ENCODE measurements around the gene CLEC20A. TPM values are rescaled to one million over a fixed set of nuclear protein-coding genes. Genes with fewer than 3 reads are reported as not detected.

The CLEC20A gene
- total RNA-seq, 4 donors from 2014 or later = not detected

GRCh38 chr1:178529364-178530036 is 32.7 kb upstream of the CLEC20A start:
- Histone ChIP-seq H3K27me3 (no peaks in the 10 kb centered on the region), H3K4me1 (peaks cover 4% of the 10 kb centered on the region), H3K27ac (no peak overlapping the region), H3K36me3 (no peaks in the 10 kb centered on the region), H3K9me3 (peaks cover 2% of the 10 kb centered on the region), H3K4me3 (no peak overlapping the region)
- no peak for TF ChIP-seq POLR2A (IDR thresholded peaks at IDR 0.05)
- no peak for TF ChIP-seq CTCF (IDR thresholded peaks at IDR 0.05)
- TF ChIP-seq POLR2AphosphoS5 (IDR thresholded peaks at IDR 0.05) = no peak
- TF ChIP-seq EP300 (IDR thresholded peaks at IDR 0.05) = no peak
- peak in 1 of 2 donors; percentile 24 for DNase-seq (ENCODE audit: low spot score in 2 of 2)
- WGBS = 92% methylated on average over 8 of the region's 8 CpGs

- H3K4me1 ChIP-seq = peaks cover 4% of the 10 kb centered on the region
- H3K27me3 ChIP-seq = no peaks in the 10 kb centered on the region
- H3K36me3 ChIP-seq = no peaks in the 10 kb centered on the region
- H3K9me3 ChIP-seq = peaks cover 4% of the 10 kb centered on the region
- WGBS = 70% methylated on average over 4 of the region's 4 CpGs
- H3K4me3 ChIP-seq = no peak overlapping the region
- TF ChIP-seq POLR2AphosphoS5 (IDR thresholded peaks at IDR 0.05) = no peak
- no peak for TF ChIP-seq EP300 (IDR thresholded peaks at IDR 0.05)
- TF ChIP-seq POLR2A (IDR thresholded peaks at IDR 0.05) = no peak
- no peak for TF ChIP-seq CTCF (IDR thresholded peaks at IDR 0.05)
- no peak overlapping the region for H3K27ac ChIP-seq
- DNase-seq (ENCODE audit: low spot score in 2 of 2) = peak in 1 of 2 donors; percentile 19
Observed at GRCh38 chr1:178528953-178529335, 32.2 kb upstream of the CLEC20A start.

- no peak overlapping the region for H3K4me3 ChIP-seq
Observed at GRCh38 chr1:178528228-178528952, 31.6 kb upstream of the CLEC20A start.

GRCh38 chr1:178527117-178527516 is 30.4 kb upstream of the CLEC20A start:
- WGBS = 95% methylated on average over 4 of the region's 4 CpGs
- Histone ChIP-seq H3K27ac (no peak overlapping the region), H3K4me1 (peaks cover 4% of the 10 kb centered on the region), H3K27me3 (no peaks in the 10 kb centered on the region), H3K9me3 (peaks cover 4% of the 10 kb centered on the region), H3K36me3 (no peaks in the 10 kb centered on the region), H3K4me3 (no peak overlapping the region)
- no peak for DNase-seq (ENCODE audit: low spot score in 2 of 2)
- TF ChIP-seq POLR2AphosphoS5 (IDR thresholded peaks at IDR 0.05) = no peak
- TF ChIP-seq POLR2A (IDR thresholded peaks at IDR 0.05) = no peak
- TF ChIP-seq CTCF (IDR thresholded peaks at IDR 0.05) = no peak
- no peak for TF ChIP-seq EP300 (IDR thresholded peaks at IDR 0.05)

More at GRCh38 chr1:178528228-178528952, 31.6 kb upstream of the CLEC20A start:
- H3K4me1 ChIP-seq = peaks cover 4% of the 10 kb centered on the region
- DNase-seq (ENCODE audit: low spot score in 2 of 2) = peak in 1 of 2 donors; percentile 25
- H3K9me3 ChIP-seq = peaks cover 4% of the 10 kb centered on the region
- TF ChIP-seq POLR2A (IDR thresholded peaks at IDR 0.05) = no peak
- TF ChIP-seq POLR2AphosphoS5 (IDR thresholded peaks at IDR 0.05) = no peak
- no peak for TF ChIP-seq EP300 (IDR thresholded peaks at IDR 0.05)
- TF ChIP-seq CTCF (IDR thresholded peaks at IDR 0.05) = no peak
- H3K27me3 ChIP-seq = no peaks in the 10 kb centered on the region
- WGBS = 82% methylated on average over 10 of the region's 10 CpGs
- no peak overlapping the region for H3K27ac ChIP-seq
- H3K36me3 ChIP-seq = no peaks in the 10 kb centered on the region

GRCh38 chr1:178521241-178521640 is 24.5 kb upstream of the CLEC20A start:
- peaks cover 4% of the 10 kb centered on the region for H3K9me3 ChIP-seq
- H3K27me3 ChIP-seq = no peaks in the 10 kb centered on the region
- no peak for DNase-seq (ENCODE audit: low spot score in 2 of 2)
- no peaks in the 10 kb centered on the region for H3K4me1 ChIP-seq
- no peak overlapping the region for H3K4me3 ChIP-seq
- TF ChIP-seq CTCF (IDR thresholded peaks at IDR 0.05) = no peak
- H3K27ac ChIP-seq = no peak overlapping the region
- 78% methylated on average over 4 of the region's 4 CpGs for WGBS
- H3K36me3 ChIP-seq = no peaks in the 10 kb centered on the region

All from suprapubic skin (tissue), 4 donors.